ENCODE data around the gene ELMOD3.
A peak's percentile ranks its signal among the peaks of the same experiment; 100 is the strongest.
"Not testable (repeated sequence)": the region's sequence is repeated elsewhere in the genome, so short reads cannot be mapped to it uniquely, and the experiment has no call there.

The ELMOD3 gene

DNA sequence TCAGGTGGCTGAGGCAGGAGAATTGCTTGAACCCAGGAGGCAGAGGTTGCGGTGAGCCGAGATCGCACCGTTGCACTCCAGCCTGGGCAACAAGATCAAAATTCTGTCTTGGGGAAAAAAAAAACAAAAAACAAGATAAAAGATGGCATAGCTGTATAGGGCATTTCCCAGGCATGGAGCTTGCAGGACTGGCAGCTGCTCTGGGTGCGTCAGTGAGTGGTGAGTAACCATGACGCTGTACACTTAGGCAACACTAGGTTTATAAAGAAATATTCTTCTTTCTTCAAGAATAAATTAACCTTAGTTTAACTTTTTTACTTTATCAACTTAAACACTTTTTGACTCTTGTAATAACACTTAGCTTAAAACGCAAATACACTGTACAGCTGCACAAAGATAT is 42.2 kb upstream of the ELMOD3 start:
- Histone ChIP-seq H3K4me3 (no peak overlapping the region), H3K27ac (peak overlapping the region; percentile 5 to 24)
- no peak for TF ChIP-seq CTCF (IDR thresholded peaks at IDR 0.05)
- DNase-seq (ENCODE audit: low spot score) = no peak

DNA sequence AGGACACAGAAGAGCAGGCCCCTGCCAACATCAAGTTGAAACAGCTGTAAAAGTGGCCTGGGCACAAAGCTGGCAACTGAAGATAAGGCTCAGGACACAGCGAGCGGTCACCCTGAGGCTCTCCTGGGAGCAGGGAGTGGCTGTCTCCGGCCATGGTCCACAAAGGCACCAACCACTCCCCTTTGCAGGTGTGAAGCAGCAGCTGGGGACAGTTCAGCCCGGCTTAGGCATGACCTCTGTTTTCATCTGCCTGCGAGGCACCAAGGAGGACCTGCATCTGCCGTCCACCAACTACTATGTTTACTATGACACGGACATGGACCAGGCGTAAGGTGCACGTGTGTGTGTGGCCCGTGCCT is 39.7 kb upstream of the ELMOD3 start:
- no peak for DNase-seq (ENCODE audit: low spot score)
- no peak overlapping the region for H3K4me3 ChIP-seq
- no peak for TF ChIP-seq CTCF (IDR thresholded peaks at IDR 0.05)
- no peak overlapping the region for H3K27ac ChIP-seq

GRCh38 chr2:85315921-85316320 is 38.6 kb upstream of the ELMOD3 start:
- H3K4me3 ChIP-seq; H3K27ac ChIP-seq; DNase-seq (ENCODE audit: low spot score): not testable (repeated sequence)

DNA sequence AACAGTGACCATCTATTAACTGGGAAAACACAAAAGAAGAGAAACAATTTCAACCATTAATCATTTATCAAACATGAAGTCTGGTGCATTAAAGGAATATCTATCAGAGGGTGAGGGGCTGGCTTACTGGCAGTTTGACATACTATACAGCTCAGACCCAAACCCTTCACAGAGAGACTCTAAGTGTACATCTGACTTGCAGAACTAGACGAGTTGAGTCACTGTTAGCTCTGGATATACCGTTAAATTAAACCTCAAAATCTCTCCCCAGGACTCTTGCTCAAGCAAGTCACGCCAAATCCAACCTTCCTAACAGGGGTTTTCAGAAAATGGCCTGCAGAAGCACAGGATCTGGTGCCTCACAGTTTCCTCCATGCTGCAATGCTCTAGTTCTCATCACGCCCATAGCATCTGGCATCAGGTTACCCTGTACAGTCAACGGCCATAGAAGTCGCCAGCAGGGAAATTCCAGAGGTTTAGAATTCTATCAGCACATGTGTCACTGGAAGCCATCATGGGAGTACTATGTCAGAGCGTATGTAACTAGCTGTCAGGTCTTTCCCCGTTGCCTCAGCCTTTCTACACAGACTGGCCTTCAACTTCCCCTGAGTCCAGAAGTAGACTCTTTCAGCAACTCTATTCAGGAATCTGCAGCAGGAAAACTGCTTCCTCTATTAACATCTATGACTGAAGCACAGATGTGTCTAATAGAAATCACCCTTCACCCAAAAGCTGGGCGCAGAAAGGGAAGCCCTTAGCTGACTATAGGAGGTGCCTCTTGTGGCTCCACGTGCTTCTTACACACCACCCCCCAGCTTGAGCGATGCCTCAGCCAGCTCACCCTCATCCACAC is 36.1 kb upstream of the ELMOD3 start:
- H3K4me3 ChIP-seq = no peak overlapping the region
- no peak for TF ChIP-seq CTCF (IDR thresholded peaks at IDR 0.05)
- H3K27ac ChIP-seq = no peak overlapping the region
- no peak for DNase-seq (ENCODE audit: low spot score)

- no peak overlapping the region for H3K27ac ChIP-seq
- H3K4me3 ChIP-seq = no peak overlapping the region
- no peak for DNase-seq (ENCODE audit: low spot score)
- TF ChIP-seq CTCF (IDR thresholded peaks at IDR 0.05) = no peak
Measured at GRCh38 chr2:85319796-85320195, 34.8 kb upstream of the ELMOD3 start.

DNA sequence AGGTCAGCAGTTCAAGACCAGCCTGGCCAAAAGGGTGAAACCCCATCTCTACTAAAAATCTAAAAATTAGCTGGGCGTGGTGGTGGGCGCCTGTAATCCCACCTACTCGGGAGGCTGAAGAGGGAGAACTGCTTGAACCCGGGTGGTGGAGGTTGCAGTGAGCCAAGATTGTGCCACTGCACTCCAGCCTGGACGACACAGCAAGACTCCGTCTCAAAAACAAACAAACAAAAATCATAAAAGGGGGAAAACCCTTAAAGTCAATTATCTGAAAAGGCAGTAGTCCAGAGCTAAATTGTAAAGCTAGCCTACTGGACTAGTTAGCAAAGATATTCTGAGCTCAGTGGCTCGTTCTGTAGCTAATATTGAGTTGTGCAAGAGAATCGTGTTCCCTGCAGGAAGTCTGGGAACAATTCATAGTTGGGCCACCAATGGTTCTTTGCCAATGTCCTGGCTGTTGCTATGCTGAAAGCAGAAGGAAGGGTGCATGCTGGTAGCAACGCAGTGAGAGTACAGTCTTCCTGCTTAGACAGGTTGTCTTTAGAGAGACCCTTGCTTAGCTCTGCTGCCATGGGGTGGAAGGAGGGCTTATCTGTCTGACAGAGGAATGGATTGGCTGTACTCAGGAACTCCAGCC is 31.1 kb upstream of the ELMOD3 start:
- no peak overlapping the region for H3K27ac ChIP-seq
- DNase-seq (ENCODE audit: low spot score) = no peak
- no peak for TF ChIP-seq CTCF (IDR thresholded peaks at IDR 0.05)
- peak overlapping the region; percentile 20 for H3K4me3 ChIP-seq

GRCh38 chr2:85323988-85324367 is 30.6 kb upstream of the ELMOD3 start:
- not testable (repeated sequence) for H3K27ac ChIP-seq; DNase-seq (ENCODE audit: low spot score)
- H3K4me3 ChIP-seq = peak overlapping the region; percentile 20
